Cardiac fibroblast (primary cell): ENCODE results near the gene ZNF431.
A peak's percentile ranks its signal among the peaks of the same experiment; 100 is the strongest.
"Not testable (repeated sequence)": the region's sequence is repeated elsewhere in the genome, so short reads cannot be mapped to it uniquely, and the experiment has no call there.

Experiments used
- DNase-seq, 2 donors: peaks; one replicate each; pipeline versions ENCODE4 v3.0.0 to v3.0.0-alpha.2; 2010; ENCODE audit warnings: low read depth in 2 of 2
- H3K4me3 ChIP-seq, 2 donors: replicated peaks in 1 of 2; 1 replicate in 1 of 2; 2 replicates in 1 of 2; pipeline ENCODE4 v1.5.1; 2011; ENCODE audit warnings: low read depth in 2 of 2, low read length in 2 of 2, mild to moderate bottlenecking in 2 of 2, moderate library complexity in 1 of 2
- TF ChIP-seq, protein P1 (sequence below): IDR thresholded peaks from one replicate; pipeline ENCODE4 v1.5.1; 2011; ENCODE audit warnings: low read depth, mild to moderate bottlenecking, low read length, inconsistent platforms

Gene ZNF431

DNA sequence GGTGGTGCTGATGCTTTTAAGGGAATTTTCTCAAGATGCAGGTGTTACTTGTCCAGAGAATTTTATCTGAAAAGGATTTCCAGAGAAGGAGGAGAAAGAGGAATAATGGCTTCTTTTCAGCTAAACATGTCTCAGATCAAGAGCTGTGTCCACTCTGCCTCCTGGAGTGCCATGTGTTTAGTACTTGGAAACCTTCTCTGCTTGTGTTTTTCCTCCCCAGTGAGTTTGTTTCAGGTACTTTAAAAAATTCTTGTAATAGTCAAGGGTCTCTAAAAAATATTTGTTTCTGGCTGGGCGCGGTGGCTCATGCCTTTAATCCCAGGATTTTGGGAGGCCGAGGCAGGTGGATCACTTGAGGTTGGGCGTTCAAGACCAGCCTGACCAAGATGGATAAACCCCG, 22.7 kb downstream of the ZNF431 start:
- TF ChIP-seq, protein P1, sequence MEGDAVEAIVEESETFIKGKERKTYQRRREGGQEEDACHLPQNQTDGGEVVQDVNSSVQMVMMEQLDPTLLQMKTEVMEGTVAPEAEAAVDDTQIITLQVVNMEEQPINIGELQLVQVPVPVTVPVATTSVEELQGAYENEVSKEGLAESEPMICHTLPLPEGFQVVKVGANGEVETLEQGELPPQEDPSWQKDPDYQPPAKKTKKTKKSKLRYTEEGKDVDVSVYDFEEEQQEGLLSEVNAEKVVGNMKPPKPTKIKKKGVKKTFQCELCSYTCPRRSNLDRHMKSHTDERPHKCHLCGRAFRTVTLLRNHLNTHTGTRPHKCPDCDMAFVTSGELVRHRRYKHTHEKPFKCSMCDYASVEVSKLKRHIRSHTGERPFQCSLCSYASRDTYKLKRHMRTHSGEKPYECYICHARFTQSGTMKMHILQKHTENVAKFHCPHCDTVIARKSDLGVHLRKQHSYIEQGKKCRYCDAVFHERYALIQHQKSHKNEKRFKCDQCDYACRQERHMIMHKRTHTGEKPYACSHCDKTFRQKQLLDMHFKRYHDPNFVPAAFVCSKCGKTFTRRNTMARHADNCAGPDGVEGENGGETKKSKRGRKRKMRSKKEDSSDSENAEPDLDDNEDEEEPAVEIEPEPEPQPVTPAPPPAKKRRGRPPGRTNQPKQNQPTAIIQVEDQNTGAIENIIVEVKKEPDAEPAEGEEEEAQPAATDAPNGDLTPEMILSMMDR: no peak
- DNase-seq: no peak
- H3K4me3 ChIP-seq: no peak overlapping the region

DNA sequence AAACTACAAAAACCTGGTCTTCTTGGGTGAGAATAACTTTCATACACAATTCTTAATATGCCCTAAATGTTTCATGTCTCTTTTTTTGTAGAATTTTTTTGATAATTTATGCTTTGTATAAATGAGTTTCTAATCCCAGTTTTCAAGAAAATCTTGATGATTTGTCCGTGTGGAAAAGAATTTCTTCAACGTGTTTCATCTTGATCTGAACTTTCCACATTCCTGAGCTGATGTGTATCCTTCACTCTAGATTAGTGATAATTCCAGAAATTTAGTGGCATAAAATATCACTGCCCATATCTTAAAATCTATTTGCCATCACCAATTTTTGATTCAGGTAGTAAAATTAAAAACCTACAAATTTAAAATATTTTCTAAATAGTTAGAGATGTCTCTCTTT, 24.6 kb downstream of the ZNF431 start:
- TF ChIP-seq, protein P1: no peak
- no peak overlapping the region for H3K4me3 ChIP-seq
- no peak for DNase-seq

DNA sequence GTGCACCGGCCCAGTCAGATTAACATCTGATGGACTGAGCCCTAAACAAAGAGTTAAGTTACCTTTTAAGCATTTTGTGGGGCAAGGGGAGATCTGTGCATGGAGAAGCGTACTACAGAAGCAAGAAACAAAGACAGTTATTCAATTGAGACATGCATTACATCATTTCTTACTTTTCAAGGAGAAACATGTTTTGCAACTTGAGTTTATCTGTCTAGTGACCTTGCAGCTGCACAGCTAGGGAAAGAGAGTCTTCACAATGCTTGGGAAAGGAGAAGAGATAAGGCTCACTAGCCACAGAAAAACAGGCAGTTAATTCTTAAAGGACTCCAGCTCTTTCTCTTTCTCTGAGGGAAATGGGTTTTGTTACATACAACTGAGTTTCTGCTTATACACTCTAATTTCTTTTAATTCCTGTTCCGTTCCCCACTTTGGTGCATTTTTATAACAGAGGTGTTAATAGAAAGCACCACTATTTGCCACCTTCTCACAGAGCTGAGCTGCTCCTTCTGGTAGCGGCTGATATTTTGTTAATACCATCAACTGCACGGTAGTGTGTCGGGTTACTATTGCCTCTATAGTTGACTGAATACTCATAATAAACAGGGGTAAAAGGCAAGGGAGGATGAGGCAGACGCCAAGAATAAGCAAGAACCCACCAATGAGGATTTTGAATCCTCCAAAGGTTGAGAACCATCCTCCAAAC, 55.9 kb downstream of the ZNF431 start:
- DNase-seq: peak in 1 of 2 donors; percentile 36
- TF ChIP-seq, protein P1: no peak
- H3K4me3 ChIP-seq: no peak overlapping the region

DNA sequence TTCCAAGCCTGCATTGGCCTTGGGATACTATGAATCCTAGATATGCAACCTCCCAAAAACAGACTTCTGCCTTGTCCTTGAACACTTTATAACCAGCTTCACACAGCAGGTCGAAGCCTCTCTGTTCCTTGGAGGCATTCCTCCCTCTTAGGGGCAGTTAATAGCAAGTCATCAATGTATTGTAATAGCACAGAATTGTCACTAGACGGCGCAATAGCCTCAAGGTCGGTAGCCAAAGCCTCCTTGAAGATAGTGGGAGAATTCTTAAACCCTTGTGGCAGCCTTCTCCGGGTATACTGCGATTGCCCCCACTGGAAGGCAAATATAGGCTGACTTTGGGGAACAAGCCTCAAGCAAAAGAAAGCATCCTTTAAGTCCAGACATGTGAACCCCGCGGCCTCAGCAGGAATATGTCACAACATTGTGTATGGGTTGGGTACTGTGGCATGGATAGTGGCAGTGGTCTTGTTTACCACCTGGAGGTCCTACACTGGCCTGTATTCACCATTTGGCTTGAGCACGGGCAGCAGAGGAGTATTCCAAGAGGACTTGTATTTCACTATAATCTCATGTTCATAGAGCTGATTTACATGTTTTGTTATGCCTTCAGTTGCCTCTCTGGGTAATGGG, 61.1 kb downstream of the ZNF431 start:
- no peak overlapping the region for H3K4me3 ChIP-seq
- TF ChIP-seq, protein P1: peak; percentile 61
- DNase-seq: peak; percentile 38 to 47

DNA sequence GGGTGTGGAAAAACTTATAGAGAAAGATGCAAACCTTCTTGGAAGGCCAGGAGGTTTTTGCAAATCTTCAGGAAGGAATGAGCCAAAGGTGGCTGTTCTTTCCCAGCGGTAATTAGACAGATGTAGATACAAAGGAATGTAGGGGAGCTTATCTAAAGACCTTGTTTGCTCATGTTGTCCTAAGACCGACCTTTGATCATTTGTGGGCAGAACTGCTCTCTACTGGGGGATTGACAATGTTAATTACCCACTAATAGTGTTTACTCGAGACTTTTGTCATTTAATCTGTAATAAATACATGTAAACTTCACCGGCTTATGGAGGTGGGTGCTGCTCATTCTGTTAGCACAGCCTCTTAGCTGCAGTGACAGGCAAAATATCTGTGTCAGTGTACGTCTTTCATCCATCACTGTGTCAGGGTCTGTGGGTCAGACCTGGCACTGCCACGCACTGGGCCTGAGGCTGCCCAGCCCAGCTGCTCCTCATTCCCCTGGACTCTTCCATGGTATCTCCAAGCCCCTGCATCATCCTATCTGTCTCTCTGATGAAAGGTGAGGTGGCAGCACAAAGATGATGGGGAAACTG, 68.3 kb downstream of the ZNF431 start:
- no peak overlapping the region for H3K4me3 ChIP-seq
- no peak for DNase-seq
- TF ChIP-seq, protein P1: no peak

DNA sequence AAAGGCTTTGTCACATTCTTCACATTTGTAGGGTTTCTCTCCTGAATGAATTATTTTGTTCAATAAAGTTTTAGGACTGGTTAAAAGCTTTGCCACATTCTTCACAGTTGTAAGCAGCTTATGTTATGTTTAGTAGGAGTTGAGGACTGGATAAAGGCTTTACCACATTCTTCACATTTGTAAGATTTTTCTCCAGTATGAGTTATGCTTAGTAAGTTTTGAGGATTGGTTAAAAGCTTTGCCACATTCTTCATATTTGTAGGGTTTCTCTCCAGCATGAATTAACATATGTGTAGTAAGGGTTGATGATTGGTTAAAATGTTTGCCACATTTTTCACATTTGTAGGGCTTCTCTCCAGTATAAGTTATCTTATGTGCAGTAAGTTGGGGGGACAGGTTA, 79.9 kb downstream of the ZNF431 start:
- no peak overlapping the region for H3K4me3 ChIP-seq
- TF ChIP-seq, protein P1: no peak
- DNase-seq: peak in 1 of 2 donors; percentile 7

DNA sequence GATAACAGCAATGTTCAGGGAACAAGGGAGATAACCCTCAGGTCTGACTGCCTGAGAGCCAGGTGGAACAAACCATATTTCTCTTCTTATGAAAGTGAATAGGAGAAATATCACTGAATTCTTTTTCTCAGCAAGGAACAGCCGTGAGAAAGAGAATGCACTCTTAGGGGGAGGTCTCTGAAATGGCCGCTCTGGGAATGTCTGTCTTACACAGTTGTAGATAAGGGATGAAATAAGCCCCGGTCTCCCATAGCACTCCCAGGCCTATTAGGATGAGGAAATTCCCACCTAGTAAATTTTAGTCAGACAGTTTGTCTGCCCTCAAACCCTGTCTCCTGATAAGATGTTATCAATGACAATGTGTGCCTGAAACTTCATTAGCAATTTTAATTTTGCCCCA, 88.1 kb downstream of the ZNF431 start:
- not testable (repeated sequence) for H3K4me3 ChIP-seq, DNase-seq
